Activated CD4-positive, CD25-positive, alpha-beta regulatory T cell treated with anti-CD3 and anti-CD28 coated beads, Interleukin-2, amount 50 U/mL, for 72 hours (primary cell): Measurements from ENCODE around the gene PXK.
"Not testable (repeated sequence)": the region's sequence is repeated elsewhere in the genome, so short reads cannot be mapped to it uniquely, and the experiment has no call there.

Source experiments
- DNase-seq: peaks from one replicate; pipeline ENCODE4 v3.0.0; 2021

Gene PXK

DNA sequence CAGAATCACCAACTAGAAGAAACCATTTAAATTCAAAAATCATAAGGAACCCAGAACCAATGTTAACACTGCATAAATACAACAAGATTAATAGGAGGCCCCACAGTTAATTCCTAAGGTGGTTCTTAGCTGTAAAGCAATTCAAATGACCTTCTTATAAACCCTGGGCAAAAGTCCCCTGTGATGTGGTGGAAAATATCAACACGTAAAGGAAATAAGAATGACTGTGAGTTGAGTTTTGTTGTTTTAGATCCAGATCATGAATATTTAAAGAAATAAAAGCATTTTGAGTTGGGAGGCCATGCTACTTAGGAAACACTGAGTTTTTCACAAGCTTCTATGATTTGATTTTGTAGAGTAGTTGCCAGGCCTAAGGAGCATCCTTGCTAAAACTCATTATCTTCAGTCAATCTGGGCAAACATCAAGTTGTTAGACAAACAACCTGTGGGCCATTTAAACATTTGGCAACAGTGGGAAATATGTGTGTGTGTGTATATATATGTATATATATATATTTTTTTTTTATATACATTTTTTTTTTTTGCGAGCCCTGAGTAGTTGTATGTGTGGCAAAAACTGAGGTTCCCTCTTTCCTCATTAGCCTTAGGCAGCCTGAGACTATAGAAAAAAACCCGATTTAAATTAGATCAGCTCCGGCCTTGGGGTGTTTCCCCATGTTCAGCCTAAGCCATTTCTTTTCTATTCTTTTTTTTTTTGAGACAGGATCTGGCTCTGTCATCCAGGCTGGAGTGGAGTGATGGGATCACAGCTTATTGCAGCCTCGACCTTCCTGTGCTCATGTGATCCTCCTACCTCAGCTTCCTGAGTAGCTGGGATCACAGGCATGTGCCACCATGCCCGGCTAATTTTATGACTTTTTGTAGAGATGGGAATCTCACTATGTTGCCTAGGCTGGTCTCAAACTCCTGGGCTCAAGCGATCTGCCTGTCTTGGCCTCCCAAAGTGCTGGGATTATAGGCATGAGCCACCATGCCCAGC, 8.0 kb upstream of the PXK start:
- DNase-seq, result no peak

DNA sequence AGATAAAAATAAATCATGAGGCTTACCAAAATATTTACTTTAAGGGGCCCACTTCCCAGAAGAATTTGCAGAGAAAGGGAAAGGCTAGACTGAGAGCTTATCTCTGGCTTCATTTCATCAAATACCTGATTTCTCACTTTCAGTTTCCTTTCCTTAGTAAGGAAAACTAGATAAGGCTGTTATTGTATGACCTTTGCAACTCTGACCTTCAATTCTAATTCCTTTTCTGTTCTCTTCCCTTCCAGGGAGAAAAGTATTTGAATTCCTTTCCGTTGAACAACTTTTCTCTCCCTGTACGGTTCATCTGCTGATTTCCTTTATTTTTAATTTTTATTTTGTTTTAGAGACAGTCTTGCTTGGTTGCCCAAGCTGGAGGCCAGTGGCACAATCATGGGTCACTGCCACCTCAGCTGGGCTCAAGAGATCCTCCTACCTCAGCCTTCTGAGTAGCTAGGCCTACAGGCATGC, 7.1 kb upstream of the PXK start:
- DNase-seq, result no peak

DNA sequence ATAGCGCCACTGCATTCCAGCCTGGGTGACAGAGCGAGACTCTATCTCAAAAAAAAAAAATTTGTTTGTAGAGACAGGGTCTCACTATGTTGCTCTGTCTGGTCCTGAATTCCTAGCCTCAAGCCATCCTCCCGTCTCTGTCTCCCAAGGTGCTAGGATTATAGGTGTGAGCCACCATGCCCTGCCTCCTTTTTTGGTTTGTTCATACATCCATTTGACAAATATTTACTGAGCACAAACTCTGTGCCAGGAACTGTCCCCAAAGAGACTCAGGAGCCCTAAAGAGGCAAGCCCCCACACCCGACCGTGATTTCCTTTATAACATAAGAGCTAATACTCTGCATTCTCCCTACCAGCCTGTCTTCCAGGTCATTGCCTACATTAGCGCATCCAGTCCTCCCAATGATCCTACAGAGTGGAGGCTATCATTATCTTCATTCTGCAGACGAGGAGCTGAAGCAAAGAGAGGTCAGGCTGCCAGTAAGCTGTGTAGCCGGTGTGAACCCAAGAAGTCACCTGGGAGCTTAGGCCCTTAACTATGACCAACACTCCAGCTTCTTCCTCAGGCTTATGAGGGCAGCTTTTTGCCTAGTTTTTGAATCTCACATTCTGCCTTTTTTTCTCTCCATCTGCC, 6.3 kb upstream of the PXK start:
- DNase-seq, result no peak

GRCh38 chr3:58329150-58329921, 3.4 kb upstream of the PXK start:
- no peak for DNase-seq

- no peak for DNase-seq
Observed at GRCh38 chr3:58329922-58330413, 2.7 kb upstream of the PXK start.

- DNase-seq, result no peak
Observed at GRCh38 chr3:58331593-58332152, 1.0 kb upstream of the PXK start.

DNA sequence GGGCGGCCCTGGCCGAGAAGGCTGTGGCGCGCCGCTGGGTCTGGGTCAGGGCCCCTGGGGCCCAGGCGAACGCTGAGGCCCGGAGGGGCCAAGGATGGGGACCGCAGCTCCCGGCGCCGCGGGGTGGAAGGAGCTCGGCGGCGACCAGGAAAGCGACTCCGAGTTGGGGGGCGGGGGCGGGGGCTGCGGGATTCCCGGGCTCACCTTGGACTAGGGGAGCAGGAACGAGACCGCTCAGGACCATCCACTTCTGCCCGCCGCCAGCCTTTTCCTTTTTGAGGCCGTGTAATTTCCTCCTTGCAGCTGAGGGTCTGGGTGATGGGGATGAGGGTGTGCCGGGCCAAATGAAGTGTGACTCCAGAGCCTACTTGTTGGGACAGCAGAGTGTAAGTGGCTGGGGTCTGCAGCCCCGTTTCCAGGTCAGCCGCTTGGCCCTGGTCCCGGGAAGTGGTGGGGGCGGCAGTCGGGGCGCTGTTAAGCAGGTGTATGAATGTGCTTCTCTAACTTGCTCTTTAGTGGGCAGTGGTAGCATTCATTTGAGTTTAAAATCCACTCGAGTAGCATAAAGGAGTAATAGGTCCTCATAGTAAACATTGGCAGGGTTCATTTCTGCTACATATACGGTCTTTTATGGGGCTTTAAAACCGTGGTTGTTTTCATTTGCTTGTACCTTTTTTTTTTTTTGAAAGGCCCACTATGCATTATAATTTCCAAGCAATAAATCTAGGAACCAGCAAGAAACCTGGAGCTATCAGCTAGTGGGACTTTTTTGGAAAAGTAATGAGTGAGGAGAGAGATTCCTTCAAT, 717 bp downstream of the PXK start:
- DNase-seq, result peak; percentile 37

GRCh38 chr3:58334013-58334321, 1.3 kb downstream of the PXK start:
- no peak for DNase-seq

DNA sequence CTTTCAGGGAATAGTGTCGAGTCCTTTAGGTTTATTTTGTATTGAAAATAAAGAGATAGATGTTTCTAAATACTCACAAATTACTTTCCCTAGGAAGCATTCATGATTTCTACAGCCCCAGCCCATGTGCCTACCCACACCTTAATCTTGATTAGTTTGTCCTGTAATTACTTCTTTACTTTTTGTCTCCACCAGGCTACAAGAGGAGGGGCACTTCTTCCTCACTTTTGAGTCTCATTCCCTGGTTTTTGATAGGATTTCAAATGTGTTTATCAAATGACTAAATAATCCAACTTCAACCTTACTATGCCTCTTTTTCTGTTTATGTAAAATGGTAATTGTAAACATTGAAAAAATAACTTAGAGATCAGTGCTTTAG, 1.8 kb downstream of the PXK start:
- DNase-seq, result no peak

GRCh38 chr3:58335652-58335947, 2.9 kb downstream of the PXK start:
- no peak for DNase-seq

DNA sequence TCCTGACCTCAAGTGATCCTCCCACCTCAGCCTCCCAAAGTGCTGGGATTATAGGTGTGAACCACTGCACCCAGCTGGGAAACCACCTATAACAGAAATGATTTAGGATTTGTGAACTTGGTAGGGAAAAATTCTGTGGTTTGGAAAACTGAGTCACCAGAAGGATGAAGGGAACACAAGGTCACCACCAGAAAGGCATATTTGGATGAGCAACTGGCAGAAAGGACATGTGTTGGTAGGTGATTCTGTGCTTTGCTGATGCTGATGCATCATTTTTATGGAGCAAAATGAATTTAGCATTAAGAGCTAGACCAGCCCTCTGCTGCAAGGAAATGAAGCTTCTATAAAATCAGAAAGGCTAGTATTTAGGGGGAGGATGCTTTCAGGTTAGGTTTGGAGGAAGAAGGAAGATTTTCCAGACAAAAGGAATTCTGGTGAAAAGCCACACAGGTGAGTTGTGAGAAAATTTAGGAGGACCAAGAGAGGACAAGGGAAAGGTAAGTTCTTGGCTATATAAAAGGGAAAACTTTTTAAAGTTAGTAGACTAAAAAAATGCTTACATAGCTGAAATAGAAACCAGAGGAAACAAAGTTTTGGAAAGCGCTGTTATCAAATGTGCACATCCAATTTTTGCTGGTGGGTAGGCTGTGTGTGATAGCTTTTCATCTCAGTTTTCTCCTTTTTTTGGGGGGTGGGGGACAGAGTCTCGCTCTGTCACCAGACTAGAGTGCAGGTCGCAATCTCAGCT, 3.6 kb downstream of the PXK start:
- no peak for DNase-seq

- no peak for DNase-seq
Observed at GRCh38 chr3:58337190-58337589, 4.5 kb downstream of the PXK start.

DNA sequence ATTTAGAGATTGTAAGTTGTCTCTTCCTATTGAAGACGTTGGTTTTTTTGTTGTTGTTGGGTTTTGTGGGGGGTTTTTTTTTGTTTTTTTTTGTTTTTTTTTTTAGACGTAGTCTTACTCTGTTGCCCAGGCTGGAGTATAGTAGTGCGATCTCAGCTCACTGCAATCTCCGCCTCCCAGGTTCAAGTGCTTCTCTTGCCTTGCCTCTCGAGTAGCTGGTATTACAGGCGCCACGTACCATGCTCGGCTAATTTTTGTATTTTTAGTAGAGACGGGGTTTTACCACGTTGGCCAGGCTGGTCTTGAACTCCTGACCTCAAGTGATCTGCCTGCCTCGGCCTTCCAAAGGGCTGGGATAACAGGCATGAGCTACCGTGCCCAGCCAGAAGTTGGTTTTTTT, 6.5 kb downstream of the PXK start:
- DNase-seq, result not testable (repeated sequence)

- DNase-seq, result no peak
Observed at GRCh38 chr3:58340594-58341244, 8.0 kb downstream of the PXK start.

GRCh38 chr3:58341376-58341775, 8.7 kb downstream of the PXK start:
- no peak for DNase-seq

DNA sequence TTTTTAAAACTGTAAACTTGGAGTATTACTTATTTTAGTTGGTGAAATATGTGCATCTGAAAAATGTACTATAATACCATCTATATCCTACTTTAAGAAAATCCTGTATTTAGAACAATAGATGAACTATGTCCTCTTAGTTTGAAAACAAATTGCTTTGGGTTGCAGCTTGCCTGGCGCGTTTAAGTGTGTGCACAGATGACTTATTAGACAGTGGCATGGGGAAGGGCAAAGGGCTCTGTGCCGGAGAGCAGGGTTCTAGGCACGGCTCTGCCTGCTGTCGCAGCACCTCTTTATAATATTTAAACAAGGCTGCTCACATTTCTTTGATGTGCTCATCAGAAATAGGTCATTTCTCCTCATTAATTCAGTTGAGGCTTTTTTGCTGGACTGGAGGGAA, 10.0 kb downstream of the PXK start:
- no peak for DNase-seq

GRCh38 chr3:58345457-58345856, 12.8 kb downstream of the PXK start:
- DNase-seq, result no peak

- DNase-seq, result no peak
Observed at GRCh38 chr3:58346368-58346767, 13.7 kb downstream of the PXK start.

DNA sequence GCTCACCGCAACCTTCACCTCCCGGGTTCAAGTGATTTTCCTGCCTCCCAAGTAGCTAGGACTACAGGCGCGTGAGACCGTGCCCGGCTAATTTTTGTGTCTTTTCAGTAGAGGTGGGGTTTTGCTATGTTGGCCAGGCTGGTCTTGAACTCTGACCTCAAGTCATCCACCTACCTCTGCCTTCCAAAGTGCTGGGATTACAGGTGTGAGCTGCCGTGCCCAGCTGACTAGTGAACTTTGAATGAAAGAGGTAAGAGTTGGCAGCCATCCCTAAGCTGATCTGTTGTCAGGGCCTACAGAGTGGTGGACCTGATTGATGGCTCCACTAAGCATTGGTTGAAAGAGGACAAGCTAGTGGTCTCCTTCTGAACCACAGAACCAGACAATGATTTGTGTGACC, 15.3 kb downstream of the PXK start:
- DNase-seq, result no peak

DNA sequence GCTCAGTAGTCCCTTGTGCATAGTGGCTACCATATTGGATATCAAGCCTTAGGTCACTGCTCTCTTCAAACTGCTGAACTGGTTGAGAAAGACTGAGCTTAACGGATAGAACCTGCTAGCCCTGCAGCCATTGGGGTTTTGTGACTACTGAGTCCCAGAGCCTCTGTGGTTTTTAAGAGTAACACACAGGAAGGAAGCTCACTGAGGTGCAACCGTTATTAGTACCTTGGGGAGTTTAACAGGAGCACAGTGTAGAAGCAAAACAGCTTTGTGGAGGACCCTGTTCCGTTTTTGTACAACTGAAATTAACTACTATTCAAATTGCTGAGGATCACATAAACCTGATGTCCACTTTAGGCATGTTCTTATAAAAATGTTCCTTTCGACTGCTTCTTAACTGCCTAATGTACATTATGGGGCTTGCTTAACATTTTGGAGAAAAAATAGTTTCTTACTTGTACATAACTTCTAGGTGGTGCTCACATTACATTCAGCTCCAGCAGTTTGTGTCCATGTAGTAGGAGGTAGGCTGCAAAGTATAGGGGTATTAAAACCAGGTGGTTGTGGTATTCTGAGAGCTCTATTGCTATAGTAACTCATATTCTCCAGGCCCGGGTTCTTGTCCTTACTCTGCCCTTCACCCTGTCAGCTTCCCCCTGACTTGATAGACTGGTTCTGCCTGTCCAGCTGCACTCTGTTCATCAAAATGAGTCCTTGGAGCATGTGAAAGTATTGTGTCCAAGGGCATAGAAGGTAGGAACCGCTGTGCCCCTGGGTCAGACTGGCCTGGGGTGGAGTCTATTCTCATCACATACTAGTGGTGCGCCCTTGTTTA, 17.3 kb downstream of the PXK start:
- DNase-seq, result no peak
